HepG2 (cell line): ENCODE measurements around the gene PPP1R18. TPM values are rescaled to one million over a fixed set of nuclear protein-coding genes. Genes with fewer than 3 reads are reported as not detected.
A peak's percentile ranks its signal among the peaks of the same experiment; 100 is the strongest.

ENCODE experiments used
- AGO2 ChIP-seq: fragments of 200-400 bp; formaldehyde crosslinking; optimal IDR thresholded peaks from 2 replicates; pipeline ENCODE3; 2017; ENCODE audit warnings: mild to moderate bottlenecking, low read depth, low read length, moderate library complexity
- ARHGAP35 ChIP-seq: sonication (generic); formaldehyde crosslinking; IDR thresholded peaks from 2 replicates; pipeline ENCODE4 v1.9.0; 2022; ENCODE audit warnings: mild to moderate bottlenecking, inconsistent platforms, moderate library complexity, missing genetic modification reagents, borderline replicate concordance
- ARID2 ChIP-seq: sonication (generic); formaldehyde crosslinking; IDR thresholded peaks from 2 replicates; pipeline ENCODE4 v1.8.1; 2022; ENCODE audit warnings: mild to moderate bottlenecking, missing genetic modification reagents, borderline replicate concordance
- ELF1 ChIP-seq: sonication (generic); formaldehyde crosslinking; IDR thresholded peaks from 2 replicates; pipeline ENCODE4 v1.4.0; 2020; ENCODE audit warnings: missing genetic modification reagents
- HNRNPLL ChIP-seq: fragments of 200-400 bp; formaldehyde crosslinking; IDR thresholded peaks from 2 replicates; pipeline ENCODE4 v1.6.1; 2017; ENCODE audit warnings: mild to moderate bottlenecking, low read depth, low read length; ENCODE audit not compliant: poor library complexity, severe bottlenecking
- LCORL ChIP-seq, 2 experiments: fragments of 450-650 bp in 1 of 2; sonication (generic) in 1 of 2; formaldehyde crosslinking in 1 of 2; IDR thresholded peaks; 2 replicates each; pipeline versions ENCODE4 v1.5.0 to v1.6.1; 2017 to 2020; ENCODE audit warnings: antibody characterized with exemption in 1 of 2, missing genetic modification reagents in 1 of 2
- MIER3 ChIP-seq: IDR thresholded peaks from 2 replicates; pipeline ENCODE4 v1.6.1; 2016; ENCODE audit warnings: missing compliant biosample characterization, borderline replicate concordance
- MXI1 ChIP-seq: IDR thresholded peaks from 3 replicates; pipeline ENCODE4 v1.6.1; 2012; ENCODE audit warnings: low read depth, low read length, inconsistent platforms, borderline replicate concordance
- PLSCR1 ChIP-seq: sonication (generic); formaldehyde crosslinking; IDR thresholded peaks from 2 replicates; pipeline ENCODE4 v1.5.0; 2020; ENCODE audit warnings: missing genetic modification reagents, mild to moderate bottlenecking, borderline replicate concordance
- POGZ ChIP-seq: sonication (generic); formaldehyde crosslinking; IDR thresholded peaks from 2 replicates; pipeline ENCODE4 v1.4.0; 2020; ENCODE audit warnings: mild to moderate bottlenecking, missing genetic modification reagents
- RBM39 ChIP-seq: fragments of 200-400 bp; formaldehyde crosslinking; IDR thresholded peaks from one replicate; pipeline ENCODE4 v1.6.1; 2018; ENCODE audit warnings: antibody characterized with exemption, mild to moderate bottlenecking, low read depth, low read length; ENCODE audit not compliant: poor library complexity, severe bottlenecking
- TBX2 ChIP-seq: sonication (generic); formaldehyde crosslinking; IDR thresholded peaks from 2 replicates; pipeline ENCODE4 v1.5.0; 2020; ENCODE audit warnings: missing genetic modification reagents, mild to moderate bottlenecking, borderline replicate concordance
- TFDP2 ChIP-seq: sonication (generic); formaldehyde crosslinking; IDR thresholded peaks from 2 replicates; pipeline ENCODE4 v1.4.0; 2020; ENCODE audit warnings: missing genetic modification reagents
- ZBTB3 ChIP-seq: sonication (generic); formaldehyde crosslinking; IDR thresholded peaks from 2 replicates; pipeline ENCODE4 v1.4.0; 2020; ENCODE audit warnings: low read depth, mild to moderate bottlenecking, moderate library complexity, missing genetic modification reagents, borderline replicate concordance
- ZBTB7A ChIP-seq: sonication (generic); formaldehyde crosslinking; IDR thresholded peaks from 2 replicates; pipeline ENCODE4 v1.8.0; 2022; ENCODE audit warnings: mild to moderate bottlenecking, missing genetic modification reagents
- ZFP36L2 ChIP-seq: sonication (generic); formaldehyde crosslinking; IDR thresholded peaks from 2 replicates; pipeline ENCODE4 v1.4.0; 2020; ENCODE audit warnings: missing genetic modification reagents
- ZNF3 ChIP-seq: IDR thresholded peaks from 2 replicates; pipeline ENCODE4 v1.7.0; 2017; ENCODE audit warnings: inconsistent platforms
- ZNF567 ChIP-seq: sonication (generic); formaldehyde crosslinking; IDR thresholded peaks from 2 replicates; pipeline ENCODE4 v1.8.1; 2023; ENCODE audit warnings: mild to moderate bottlenecking, missing genetic modification reagents, borderline replicate concordance
- ZNF569 ChIP-seq: sonication (generic); formaldehyde crosslinking; IDR thresholded peaks from 2 replicates; pipeline ENCODE4 v1.5.0; 2020; ENCODE audit warnings: mild to moderate bottlenecking, missing genetic modification reagents, moderate library complexity, borderline replicate concordance
- ZNF761 ChIP-seq: sonication (generic); formaldehyde crosslinking; conservative IDR thresholded peaks from 2 replicates; pipeline ENCODE4 v1.4.0; 2020; ENCODE audit warnings: mild to moderate bottlenecking, missing genetic modification reagents
- ZNF788 ChIP-seq: sonication (generic); formaldehyde crosslinking; IDR thresholded peaks from 2 replicates; pipeline ENCODE4 v1.5.0; 2020; ENCODE audit warnings: mild to moderate bottlenecking, missing genetic modification reagents, borderline replicate concordance
- ZSCAN21 ChIP-seq: sonication (generic); formaldehyde crosslinking; IDR thresholded peaks from 2 replicates; pipeline ENCODE4 v1.8.0; 2022; ENCODE audit warnings: mild to moderate bottlenecking, missing genetic modification reagents, moderate library complexity, borderline replicate concordance
- ZSCAN31 ChIP-seq: sonication (generic); formaldehyde crosslinking; IDR thresholded peaks from 2 replicates; pipeline ENCODE4 v1.5.0; 2020; ENCODE audit warnings: low read depth, mild to moderate bottlenecking, missing genetic modification reagents
- polyA plus RNA-seq, 8 experiments: library from polyadenylated mRNA; depleted of rRNA in 3 of 8; stranded (reverse) in 7 of 8; unstranded in 1 of 8; fragments of >200 nt; fragmentation: Illumina TruSeq in 4 of 8; extraction: Trizol in 4 of 8; gene quantifications; 2 replicates each; pipeline versions ENCODE4 v1.2.1 to v1.2.3, GENCODE V29; 2011 to 2016; ENCODE audit warnings: low read depth in 4 of 8, missing spikeins in 1 of 8, mixed read lengths in 1 of 8; ENCODE audit not compliant: insufficient read depth in 1 of 8
- total RNA-seq, 5 experiments: library from RNA; depleted of rRNA; stranded (reverse); fragments of >200 nt; fragmentation: Illumina TruSeq; extraction: Trizol; gene quantifications; 2 replicates each; pipeline ENCODE4 v1.2.3, GENCODE V29; 2016; ENCODE audit warnings: low read depth in 1 of 5
- TF ChIP-seq, protein P1 (sequence below): sonication (generic); formaldehyde crosslinking; IDR thresholded peaks from 2 replicates; pipeline ENCODE4 v1.4.0; 2020; ENCODE audit warnings: missing genetic modification reagents, borderline replicate concordance

PPP1R18 gene
- total and polyA plus RNA-seq, 2 of the 13 experiments (the other 11 are each of a cell fraction or from before 2014, with no cell fraction given) = 4.9 to 9.2 TPM

- TF ChIP-seq, protein P1, sequence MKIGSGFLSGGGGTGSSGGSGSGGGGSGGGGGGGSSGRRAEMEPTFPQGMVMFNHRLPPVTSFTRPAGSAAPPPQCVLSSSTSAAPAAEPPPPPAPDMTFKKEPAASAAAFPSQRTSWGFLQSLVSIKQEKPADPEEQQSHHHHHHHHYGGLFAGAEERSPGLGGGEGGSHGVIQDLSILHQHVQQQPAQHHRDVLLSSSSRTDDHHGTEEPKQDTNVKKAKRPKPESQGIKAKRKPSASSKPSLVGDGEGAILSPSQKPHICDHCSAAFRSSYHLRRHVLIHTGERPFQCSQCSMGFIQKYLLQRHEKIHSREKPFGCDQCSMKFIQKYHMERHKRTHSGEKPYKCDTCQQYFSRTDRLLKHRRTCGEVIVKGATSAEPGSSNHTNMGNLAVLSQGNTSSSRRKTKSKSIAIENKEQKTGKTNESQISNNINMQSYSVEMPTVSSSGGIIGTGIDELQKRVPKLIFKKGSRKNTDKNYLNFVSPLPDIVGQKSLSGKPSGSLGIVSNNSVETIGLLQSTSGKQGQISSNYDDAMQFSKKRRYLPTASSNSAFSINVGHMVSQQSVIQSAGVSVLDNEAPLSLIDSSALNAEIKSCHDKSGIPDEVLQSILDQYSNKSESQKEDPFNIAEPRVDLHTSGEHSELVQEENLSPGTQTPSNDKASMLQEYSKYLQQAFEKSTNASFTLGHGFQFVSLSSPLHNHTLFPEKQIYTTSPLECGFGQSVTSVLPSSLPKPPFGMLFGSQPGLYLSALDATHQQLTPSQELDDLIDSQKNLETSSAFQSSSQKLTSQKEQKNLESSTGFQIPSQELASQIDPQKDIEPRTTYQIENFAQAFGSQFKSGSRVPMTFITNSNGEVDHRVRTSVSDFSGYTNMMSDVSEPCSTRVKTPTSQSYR (CRISPR knock-in tag) = peak; percentile 45; the same call in 1 of the 2 replicates
- TF ChIP-seq MXI1 = peak; percentile 70; the same call in 1 of the 3 replicates
- peak; percentile 56 for TF ChIP-seq TFDP2 (CRISPR knock-in tag)
- 0 out of 2 replicates have a peak, but pooled peaks have one; percentile 17 for TF ChIP-seq ZNF3
- TF ChIP-seq HNRNPLL = peak; percentile 77
- TF ChIP-seq ZNF569 (CRISPR knock-in tag) = no peak
- no peak for TF ChIP-seq PLSCR1 (CRISPR knock-in tag)
- TF ChIP-seq LCORL (IDR thresholded peaks at IDR 0.05) = no peak
- peak; percentile 75 for TF ChIP-seq LCORL (CRISPR knock-in tag; IDR thresholded peaks at IDR 0.05)
- no peak for TF ChIP-seq ZSCAN21 (CRISPR knock-in tag)
- TF ChIP-seq RBM39 = peak; percentile 87
- 0 out of 2 replicates have a peak, but pooled peaks have one; percentile 29 for TF ChIP-seq ZBTB3 (CRISPR knock-in tag)
- TF ChIP-seq AGO2 = no peak
- TF ChIP-seq POGZ (CRISPR knock-in tag) = peak; percentile 70; the same call in 1 of the 2 replicates
- TF ChIP-seq ZNF788 = peak; percentile 53; the same call in 1 of the 2 replicates
- TF ChIP-seq MIER3 (CRISPR knock-in tag) = 0 out of 2 replicates have a peak, but pooled peaks have one; percentile 47
- TF ChIP-seq ZFP36L2 = peak; percentile 78; the same call in 1 of the 2 replicates
- peak; percentile 54; the same call in 1 of the 2 replicates for TF ChIP-seq ARHGAP35 (CRISPR knock-in tag)
- 0 out of 2 replicates have a peak, but pooled peaks have one; percentile 68 for TF ChIP-seq ZNF567 (CRISPR knock-in tag)
- TF ChIP-seq ZBTB7A (CRISPR knock-in tag) = no peak
- TF ChIP-seq TBX2 (CRISPR knock-in tag) = peak; percentile 36; the same call in 1 of the 2 replicates
- TF ChIP-seq ZNF761 (CRISPR knock-in tag) = 0 out of 2 replicates have a peak, but pooled peaks have one; percentile 35
- TF ChIP-seq ZSCAN31 (CRISPR knock-in tag) = peak; percentile 54; the same call in 1 of the 2 replicates
- 0 out of 2 replicates have a peak, but pooled peaks have one; percentile 25 for TF ChIP-seq ARID2
- peak; percentile 66 for TF ChIP-seq ELF1
Measured at GRCh38 chr6:30678964-30679726, 7.3 kb downstream of the PPP1R18 start (continued).
